DOHH2 (cell line): ENCODE data around the gene RAPGEF5.

Experiments
- EZH2phosphoT487 ChIP-seq: fragments of 200-600 bp; sonication (generic); IDR thresholded peaks from 2 replicates; pipeline ENCODE4 v1.6.1; 2017; ENCODE audit warnings: borderline replicate concordance, mild to moderate bottlenecking, antibody characterized with exemption, low read length, moderate library complexity, mixed read lengths
- TF ChIP-seq, protein P1 (sequence below): fragments of 200-600 bp; sonication (generic); IDR thresholded peaks from one replicate; pipeline ENCODE4 v1.5.1; 2014; ENCODE audit warnings: antibody characterized with exemption, mild to moderate bottlenecking, low read depth, low read length; ENCODE audit not compliant: poor library complexity, severe bottlenecking

DNA sequence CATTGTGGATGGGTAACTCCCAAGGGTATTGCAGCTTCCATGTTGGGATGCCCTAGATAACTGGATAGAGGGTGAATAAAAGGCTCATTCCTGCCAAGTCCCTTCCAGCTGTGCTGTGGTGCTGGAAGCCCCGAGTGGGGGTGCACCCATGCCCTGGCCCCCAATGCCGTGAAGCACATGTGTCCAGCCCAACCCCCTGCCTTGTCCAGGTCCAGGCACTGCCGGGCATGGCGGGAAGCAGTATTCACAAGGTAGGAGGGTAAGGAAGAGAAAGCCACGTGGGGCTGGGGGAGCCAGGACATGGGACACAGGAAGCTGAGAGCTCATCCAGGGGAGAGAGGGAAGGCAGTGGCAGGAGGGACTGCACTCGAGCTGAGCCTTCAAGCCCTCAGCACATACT lies 263.0 kb downstream of the RAPGEF5 start:
- TF ChIP-seq, protein P1, sequence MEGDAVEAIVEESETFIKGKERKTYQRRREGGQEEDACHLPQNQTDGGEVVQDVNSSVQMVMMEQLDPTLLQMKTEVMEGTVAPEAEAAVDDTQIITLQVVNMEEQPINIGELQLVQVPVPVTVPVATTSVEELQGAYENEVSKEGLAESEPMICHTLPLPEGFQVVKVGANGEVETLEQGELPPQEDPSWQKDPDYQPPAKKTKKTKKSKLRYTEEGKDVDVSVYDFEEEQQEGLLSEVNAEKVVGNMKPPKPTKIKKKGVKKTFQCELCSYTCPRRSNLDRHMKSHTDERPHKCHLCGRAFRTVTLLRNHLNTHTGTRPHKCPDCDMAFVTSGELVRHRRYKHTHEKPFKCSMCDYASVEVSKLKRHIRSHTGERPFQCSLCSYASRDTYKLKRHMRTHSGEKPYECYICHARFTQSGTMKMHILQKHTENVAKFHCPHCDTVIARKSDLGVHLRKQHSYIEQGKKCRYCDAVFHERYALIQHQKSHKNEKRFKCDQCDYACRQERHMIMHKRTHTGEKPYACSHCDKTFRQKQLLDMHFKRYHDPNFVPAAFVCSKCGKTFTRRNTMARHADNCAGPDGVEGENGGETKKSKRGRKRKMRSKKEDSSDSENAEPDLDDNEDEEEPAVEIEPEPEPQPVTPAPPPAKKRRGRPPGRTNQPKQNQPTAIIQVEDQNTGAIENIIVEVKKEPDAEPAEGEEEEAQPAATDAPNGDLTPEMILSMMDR, result no peak
- no peak for TF ChIP-seq EZH2phosphoT487
